Uterus (tissue), 2 donors: ENCODE data around the gene CALML6.

Source experiments
- CTCF ChIP-seq, 4 experiments: fragments of 200-600 bp in 2 of 4; fragments of 450-650 bp in 2 of 4; sonication (generic) in 2 of 4; IDR thresholded peaks; one replicate each; pipeline ENCODE4 v1.5.1; 2016 to 2019; ENCODE audit warnings: antibody characterized with exemption in 4 of 4, mild to moderate bottlenecking in 2 of 4, moderate library complexity in 1 of 4
- POLR2A ChIP-seq, 2 donors: fragments of 450-650 bp; IDR thresholded peaks; one replicate each; pipeline ENCODE4 v1.6.1; 2016; ENCODE audit warnings: antibody characterized with exemption in 2 of 2, mild to moderate bottlenecking in 1 of 2, moderate library complexity in 1 of 2

GRCh38 chr1:1916851-1917251, 1.8 kb downstream of the CALML6 start:
- TF ChIP-seq CTCF (IDR thresholded peaks at IDR 0.05) (no peak), POLR2A (IDR thresholded peaks at IDR 0.05) (no peak)
